ENCODE results near the gene CKM. TPM values are rescaled to one million over a fixed set of nuclear protein-coding genes. Genes with fewer than 3 reads are reported as not detected.

Gene CKM
- total RNA-seq, 1 experiment from 2014 or later: not detected

DNA sequence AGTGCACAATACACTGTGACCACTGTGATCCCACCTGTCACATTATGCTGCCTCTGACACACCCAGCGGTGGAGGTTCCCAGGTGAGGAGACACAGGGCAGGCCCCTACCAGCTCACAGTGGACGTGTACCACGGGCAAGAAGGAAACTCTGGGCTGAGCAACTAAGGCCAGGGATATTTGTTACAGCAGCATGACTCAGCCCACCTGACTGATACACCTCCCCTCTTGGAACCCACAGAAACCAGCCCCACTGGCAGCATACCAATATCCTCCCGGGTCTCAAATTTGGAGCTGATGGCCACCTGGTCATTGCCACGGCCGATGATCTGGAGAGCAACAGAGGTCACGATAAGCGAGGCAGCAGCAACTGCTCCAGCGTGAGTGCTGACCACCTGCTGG, 32.7 kb upstream of the CKM start:
- TF ChIP-seq, protein P1, sequence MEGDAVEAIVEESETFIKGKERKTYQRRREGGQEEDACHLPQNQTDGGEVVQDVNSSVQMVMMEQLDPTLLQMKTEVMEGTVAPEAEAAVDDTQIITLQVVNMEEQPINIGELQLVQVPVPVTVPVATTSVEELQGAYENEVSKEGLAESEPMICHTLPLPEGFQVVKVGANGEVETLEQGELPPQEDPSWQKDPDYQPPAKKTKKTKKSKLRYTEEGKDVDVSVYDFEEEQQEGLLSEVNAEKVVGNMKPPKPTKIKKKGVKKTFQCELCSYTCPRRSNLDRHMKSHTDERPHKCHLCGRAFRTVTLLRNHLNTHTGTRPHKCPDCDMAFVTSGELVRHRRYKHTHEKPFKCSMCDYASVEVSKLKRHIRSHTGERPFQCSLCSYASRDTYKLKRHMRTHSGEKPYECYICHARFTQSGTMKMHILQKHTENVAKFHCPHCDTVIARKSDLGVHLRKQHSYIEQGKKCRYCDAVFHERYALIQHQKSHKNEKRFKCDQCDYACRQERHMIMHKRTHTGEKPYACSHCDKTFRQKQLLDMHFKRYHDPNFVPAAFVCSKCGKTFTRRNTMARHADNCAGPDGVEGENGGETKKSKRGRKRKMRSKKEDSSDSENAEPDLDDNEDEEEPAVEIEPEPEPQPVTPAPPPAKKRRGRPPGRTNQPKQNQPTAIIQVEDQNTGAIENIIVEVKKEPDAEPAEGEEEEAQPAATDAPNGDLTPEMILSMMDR (IDR thresholded peaks at IDR 0.05; ENCODE audit: insufficient read depth in 1 of 2, low read depth in 1 of 2, low read length in 1 of 2, severe bottlenecking in 1 of 2, unreplicated experiment in 1 of 2): no peak
- ChIA-PET POLR2A (interaction anchor here (0.6 kb wide), 1 partner anchor 35 kb away, joined by 3 read pairs; no protein-coding TSS in a partner anchor), CTCF (no interaction called here)
- Histone ChIP-seq H3K9me3 (no peaks in the 10 kb centered on the region), H3K4me1 (no peaks in the 10 kb centered on the region), H3K27me3 (replicated peaks; ENCODE audit: control insufficient read depth, insufficient read depth, low read length) (no peaks in the 10 kb centered on the region), H3K36me3 (ENCODE audit: control insufficient read depth, insufficient read depth, low read length) (peaks cover 1% of the 10 kb centered on the region), H3K4me3 (ENCODE audit: low read depth, low read length) (no peak overlapping the region)
- Mint-ChIP-seq H3K27ac (ENCODE audit: unreplicated experiment) (no peak overlapping the region), H3K4me1 (ENCODE audit: low read depth, unreplicated experiment) (no peaks in the 10 kb centered on the region), H3K27me3 (ENCODE audit: insufficient read depth, unreplicated experiment) (no peaks in the 10 kb centered on the region), H3K36me3 (ENCODE audit: insufficient read depth, unreplicated experiment) (peaks cover 78% of the 10 kb centered on the region), H3K9me3 (ENCODE audit: unreplicated experiment) (no peaks in the 10 kb centered on the region), H3K4me3 (ENCODE audit: unreplicated experiment) (no peak overlapping the region)
- no peak for DNase-seq
- BruUV-seq (replicated peaks): no TSS peak
- intact Hi-C loops (cut with micrococcal nuclease; ENCODE audit: unreplicated experiment): no loop called here

DNA sequence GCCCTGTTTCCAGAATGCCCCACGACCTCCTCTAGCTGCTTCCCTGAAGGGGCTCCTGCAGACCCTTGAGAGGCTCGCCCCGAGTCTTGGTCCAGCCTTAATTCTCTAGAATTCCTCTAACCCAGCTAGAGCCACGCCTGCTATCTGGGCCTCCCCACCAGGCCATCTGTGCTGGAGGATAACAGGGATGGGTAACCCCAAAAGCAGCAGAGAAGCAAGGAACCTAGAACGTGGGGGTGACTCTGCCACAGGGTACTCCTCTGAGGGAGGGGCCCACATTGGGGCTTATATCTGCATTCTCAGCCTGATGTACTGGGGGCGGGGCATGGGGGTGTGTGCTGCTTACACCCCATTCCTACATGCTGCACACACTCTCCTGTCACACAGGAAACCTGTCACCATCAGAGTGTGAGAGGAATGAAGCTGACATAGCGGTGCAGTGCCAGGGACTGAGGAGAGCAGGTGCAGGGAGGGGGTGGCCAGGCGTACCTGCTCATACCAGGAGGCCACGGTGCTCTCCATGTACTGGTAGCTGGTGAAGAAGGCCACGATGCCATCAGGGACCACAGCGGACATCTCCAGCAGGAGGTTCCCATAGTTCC, 31.7 kb upstream of the CKM start:
- Mint-ChIP-seq H3K27ac (ENCODE audit: unreplicated experiment) (no peak overlapping the region), H3K36me3 (ENCODE audit: insufficient read depth, unreplicated experiment) (peaks cover 79% of the 10 kb centered on the region), H3K27me3 (ENCODE audit: insufficient read depth, unreplicated experiment) (no peaks in the 10 kb centered on the region), H3K4me3 (ENCODE audit: unreplicated experiment) (no peak overlapping the region), H3K4me1 (ENCODE audit: low read depth, unreplicated experiment) (peaks cover under 1% of the 10 kb centered on the region), H3K9me3 (ENCODE audit: unreplicated experiment) (no peaks in the 10 kb centered on the region)
- DNase-seq: no peak
- ChIA-PET POLR2A (no interaction called here), CTCF (interaction anchor here (0.5 kb wide), 1 partner anchor 138 kb away, joined by 4 read pairs; no protein-coding TSS in a partner anchor)
- H3K27me3 ChIP-seq (replicated peaks; ENCODE audit: control insufficient read depth, insufficient read depth, low read length): no peaks in the 10 kb centered on the region
- H3K4me1 ChIP-seq: no peaks in the 10 kb centered on the region
- H3K36me3 ChIP-seq (ENCODE audit: control insufficient read depth, insufficient read depth, low read length): peaks cover 1% of the 10 kb centered on the region
- H3K9me3 ChIP-seq: no peaks in the 10 kb centered on the region
- BruUV-seq (replicated peaks): no TSS peak
- TF ChIP-seq, protein P1 (IDR thresholded peaks at IDR 0.05; ENCODE audit: insufficient read depth in 1 of 2, low read depth in 1 of 2, low read length in 1 of 2, severe bottlenecking in 1 of 2, unreplicated experiment in 1 of 2): no peak
- no peak overlapping the region for H3K4me3 ChIP-seq (ENCODE audit: low read depth, low read length)
- intact Hi-C loops (cut with micrococcal nuclease; ENCODE audit: unreplicated experiment): no loop called here

DNA sequence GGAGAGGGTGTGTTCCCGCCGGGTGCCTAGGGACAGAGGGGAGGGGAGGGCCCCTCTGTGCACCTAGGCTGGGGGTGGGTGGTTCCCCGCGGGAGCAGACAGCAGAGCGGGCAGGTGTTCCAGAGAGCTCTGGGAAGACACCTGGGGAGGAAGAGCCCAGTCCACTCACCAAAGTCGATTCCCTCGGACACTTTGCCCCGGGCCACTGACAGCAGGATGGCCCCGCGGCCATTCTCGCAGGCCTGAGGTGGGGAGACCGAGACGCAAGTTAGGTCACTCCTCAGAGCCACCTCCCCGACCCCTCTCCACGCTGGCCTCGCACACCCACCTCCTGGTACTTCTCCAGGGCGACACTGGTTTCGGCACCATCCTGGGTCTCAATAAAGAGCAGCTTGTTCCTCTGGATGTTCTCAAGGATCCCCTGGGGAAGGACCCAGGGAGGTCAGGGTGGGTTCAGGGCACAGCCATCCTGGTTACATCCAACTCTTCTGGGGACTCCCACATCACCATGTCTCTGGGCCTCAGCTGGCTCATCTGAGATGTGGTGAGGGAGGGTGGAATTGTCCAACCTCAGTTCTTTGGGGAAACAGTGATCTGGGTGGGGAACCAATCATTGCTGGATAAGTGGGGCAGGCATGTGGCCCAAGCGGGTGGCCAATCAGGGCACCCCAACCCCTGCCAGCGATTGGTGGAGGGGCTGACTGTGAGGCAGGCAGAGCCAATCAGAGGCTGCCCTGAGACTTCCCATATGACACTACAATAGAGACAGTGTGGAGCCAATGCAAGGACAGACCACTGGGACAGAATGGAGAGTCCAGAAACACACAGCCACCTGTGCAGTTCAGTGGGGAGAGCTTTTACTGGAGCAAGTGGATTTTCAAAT, 30.5 kb upstream of the CKM start:
- Histone ChIP-seq H3K4me1 (no peaks in the 10 kb centered on the region), H3K36me3 (ENCODE audit: control insufficient read depth, insufficient read depth, low read length) (peaks cover 1% of the 10 kb centered on the region), H3K4me3 (ENCODE audit: low read depth, low read length) (no peak overlapping the region), H3K27me3 (replicated peaks; ENCODE audit: control insufficient read depth, insufficient read depth, low read length) (no peaks in the 10 kb centered on the region), H3K9me3 (no peaks in the 10 kb centered on the region)
- TF ChIP-seq, protein P1 (IDR thresholded peaks at IDR 0.05; ENCODE audit: insufficient read depth in 1 of 2, low read depth in 1 of 2, low read length in 1 of 2, severe bottlenecking in 1 of 2, unreplicated experiment in 1 of 2): no peak
- Mint-ChIP-seq H3K9me3 (ENCODE audit: unreplicated experiment) (no peaks in the 10 kb centered on the region), H3K4me3 (ENCODE audit: unreplicated experiment) (no peak overlapping the region), H3K4me1 (ENCODE audit: low read depth, unreplicated experiment) (peaks cover 6% of the 10 kb centered on the region), H3K27me3 (ENCODE audit: insufficient read depth, unreplicated experiment) (no peaks in the 10 kb centered on the region), H3K36me3 (ENCODE audit: insufficient read depth, unreplicated experiment) (peaks cover 76% of the 10 kb centered on the region), H3K27ac (ENCODE audit: unreplicated experiment) (no peak overlapping the region)
- DNase-seq: no peak
- intact Hi-C loops (cut with micrococcal nuclease; ENCODE audit: unreplicated experiment): no loop called here
- ChIA-PET CTCF (interaction anchor here (0.5 kb wide), 1 partner anchor 137 kb away, joined by 4 read pairs; no protein-coding TSS in a partner anchor), POLR2A (no interaction called here)
- no TSS peak for BruUV-seq (replicated peaks)
